Breast epithelium (tissue), 3 donors: ENCODE measurements around the gene CCDC34.

Experiments used
- POLR2A ChIP-seq: fragments of 450-650 bp; IDR thresholded peaks from one replicate; pipeline ENCODE4 v1.6.1; 2016; ENCODE audit warnings: antibody characterized with exemption, mild to moderate bottlenecking, moderate library complexity
- TF ChIP-seq, protein P1 (sequence below), 3 donors: fragments of 450-650 bp; IDR thresholded peaks; one replicate each; pipeline ENCODE4 v1.5.1; 2016 to 2017; ENCODE audit warnings: antibody characterized with exemption in 3 of 3, mild to moderate bottlenecking in 3 of 3, moderate library complexity in 3 of 3

DNA sequence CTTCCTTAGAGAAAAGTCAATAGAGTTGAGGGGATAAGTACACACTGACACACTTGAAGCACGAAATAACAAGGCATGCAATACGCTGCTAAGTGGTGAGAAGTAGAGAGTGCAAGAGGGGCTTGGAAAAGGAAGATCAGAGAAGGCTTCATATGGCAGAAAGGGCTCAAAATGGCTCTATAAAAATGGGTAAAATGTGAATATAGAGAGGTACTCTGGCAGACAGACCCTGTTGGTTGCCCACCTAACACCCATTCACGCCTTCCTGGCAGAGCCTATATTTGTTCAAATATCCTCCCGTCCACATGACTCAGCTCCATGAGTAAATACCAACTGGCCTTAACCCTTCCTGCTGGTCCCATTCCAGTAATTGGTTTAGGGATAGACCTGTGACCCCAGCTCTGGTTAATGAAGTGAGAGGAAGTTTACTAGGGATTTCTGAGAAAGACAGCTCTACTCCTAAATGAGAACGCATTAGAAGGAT is 38.9 kb upstream of the CCDC34 start:
- TF ChIP-seq, protein P1, sequence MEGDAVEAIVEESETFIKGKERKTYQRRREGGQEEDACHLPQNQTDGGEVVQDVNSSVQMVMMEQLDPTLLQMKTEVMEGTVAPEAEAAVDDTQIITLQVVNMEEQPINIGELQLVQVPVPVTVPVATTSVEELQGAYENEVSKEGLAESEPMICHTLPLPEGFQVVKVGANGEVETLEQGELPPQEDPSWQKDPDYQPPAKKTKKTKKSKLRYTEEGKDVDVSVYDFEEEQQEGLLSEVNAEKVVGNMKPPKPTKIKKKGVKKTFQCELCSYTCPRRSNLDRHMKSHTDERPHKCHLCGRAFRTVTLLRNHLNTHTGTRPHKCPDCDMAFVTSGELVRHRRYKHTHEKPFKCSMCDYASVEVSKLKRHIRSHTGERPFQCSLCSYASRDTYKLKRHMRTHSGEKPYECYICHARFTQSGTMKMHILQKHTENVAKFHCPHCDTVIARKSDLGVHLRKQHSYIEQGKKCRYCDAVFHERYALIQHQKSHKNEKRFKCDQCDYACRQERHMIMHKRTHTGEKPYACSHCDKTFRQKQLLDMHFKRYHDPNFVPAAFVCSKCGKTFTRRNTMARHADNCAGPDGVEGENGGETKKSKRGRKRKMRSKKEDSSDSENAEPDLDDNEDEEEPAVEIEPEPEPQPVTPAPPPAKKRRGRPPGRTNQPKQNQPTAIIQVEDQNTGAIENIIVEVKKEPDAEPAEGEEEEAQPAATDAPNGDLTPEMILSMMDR (IDR thresholded peaks at IDR 0.05) = no peak
- no peak for TF ChIP-seq POLR2A
